Psoas muscle (tissue), 8 donors: ENCODE results near the gene SAMD4A. TPM values are rescaled to one million over a fixed set of nuclear protein-coding genes. Genes with fewer than 3 reads are reported as not detected.

Experiments
- ATAC-seq, 4 donors: fragments of 200-7000 bp; cut with Tn5 transposase; one replicate each; pipeline ENCODE4 v1.9.1; 2020; ENCODE audit warnings: moderate library complexity in 3 of 4, mild to moderate bottlenecking in 2 of 4
- DNase-seq, 2 donors: peaks; one replicate each; pipeline ENCODE4 v3.0.0-alpha.2; 2020
- H3K27ac ChIP-seq: fragments of 200-600 bp; one replicate; pipeline ENCODE4 v1.8.0; 2022
- H3K27me3 ChIP-seq, 3 donors: fragments of 200-600 bp in 1 of 3; one replicate each; pipeline versions ENCODE4 v1.6.1 to v1.8.0; 2013 to 2022; ENCODE audit warnings: low read length in 2 of 3, mild to moderate bottlenecking in 2 of 3, moderate library complexity in 1 of 3; ENCODE audit not compliant: insufficient read depth in 3 of 3
- H3K36me3 ChIP-seq, 2 donors: fragments of 200-600 bp in 1 of 2; one replicate each; pipeline versions ENCODE4 v1.6.1 to v1.8.0; 2013 to 2022; ENCODE audit warnings: low read depth in 1 of 2, mild to moderate bottlenecking in 1 of 2, moderate library complexity in 1 of 2; ENCODE audit not compliant: insufficient read depth in 1 of 2
- H3K4me1 ChIP-seq: fragments of 200-600 bp; one replicate; pipeline ENCODE4 v1.8.0; 2022
- H3K4me3 ChIP-seq: fragments of 200-600 bp; one replicate; pipeline ENCODE4 v1.8.0; 2022; ENCODE audit warnings: mild to moderate bottlenecking
- H3K9me3 ChIP-seq: fragments of 200-600 bp; one replicate; pipeline ENCODE4 v1.8.0; 2022
- WGBS, 3 donors: extraction: QIAGEN DNeasy Blood & Tissue Kit; methylation state at CpG; one replicate each; pipeline versions ENCODE4 v1.1.6 to v1.1.7; 2013; 5-methylcytosine and 5-hydroxymethylcytosine counted together
- intact Hi-C, 2 donors: fragments of 100-400 bp; cut with DNase I; formaldehyde crosslinking; loops; one replicate each; pipeline versions ENCODE4 v1.11.0 to v1.14.2; 2022
- polyA plus RNA-seq, 3 donors: library from polyadenylated mRNA; stranded (reverse); fragments of 200-250 nt; gene quantifications; one replicate each; pipeline ENCODE4 v1.2.3, GENCODE V29; 2013
- total RNA-seq, 4 donors: library from RNA; stranded (reverse); fragmentation: NEBNext Ultra II Directional in 2 of 4; extraction: Animal tissue kit (Norgen Biotek cat#: 25700) in 2 of 4; gene quantifications; one replicate each; pipeline versions ENCODE4 v1.2.1 to v1.2.4, GENCODE V29; 2021 to 2023
- TF ChIP-seq, protein P1 (sequence below): fragments of 200-600 bp; IDR thresholded peaks from one replicate; pipeline ENCODE4 v1.8.0; 2022; ENCODE audit warnings: antibody characterized with exemption
- donor health status: healthy with polysubstance abuse.
- donor health status: DM: no; HTN: no; CAD: no; lungs with moderate emphysema.
- donor health status: Bipolar disorder and iron deficiency.
- donor health status: healthy.
- donor health status: DM: yes; HTN: yes; CAD: no.
- donor health status: DM: no; HTN: no; CAD: no.
- donor health status: DM: no; HTN: no; CAD: no.
- donor health status: DM: yes; HTN: yes; CAD: no.

SAMD4A gene
- total and polyA plus RNA-seq, 7 donors: 9.6 to 139 (median 67.9) TPM

DNA sequence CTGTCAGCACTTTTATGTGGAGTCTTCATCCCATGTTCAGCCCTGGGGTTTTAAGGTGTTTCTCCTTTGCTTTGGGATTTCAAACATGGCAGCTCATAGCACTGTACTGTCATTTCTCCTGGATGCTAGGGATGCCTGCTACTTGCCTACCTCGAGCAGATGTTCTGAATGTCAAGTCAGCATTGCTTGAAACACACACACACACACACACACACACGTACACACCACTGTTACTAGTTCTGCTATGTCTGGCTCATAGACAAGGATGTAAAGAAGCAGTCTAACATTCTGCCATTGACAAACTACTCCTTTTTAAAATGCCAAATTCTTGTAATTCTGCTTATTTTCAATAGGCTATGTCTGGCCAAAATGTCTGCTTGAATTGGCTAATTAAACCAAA is 72.7 kb downstream of the SAMD4A start:
- WGBS, 3 donors: 29 to 51% (median 42%) methylated on average over 2 of the region's 2 CpGs
- H3K4me3 ChIP-seq: no peak overlapping the region
- intact Hi-C loops: no loop called here
- H3K27ac ChIP-seq: no peak overlapping the region
- peaks cover 32% of the 10 kb centered on the region for H3K4me1 ChIP-seq
- ATAC-seq: no peak
- H3K36me3 ChIP-seq: no peaks in the 10 kb centered on the region
- no peak for DNase-seq
- no peaks in the 10 kb centered on the region for H3K27me3 ChIP-seq
- TF ChIP-seq, protein P1, sequence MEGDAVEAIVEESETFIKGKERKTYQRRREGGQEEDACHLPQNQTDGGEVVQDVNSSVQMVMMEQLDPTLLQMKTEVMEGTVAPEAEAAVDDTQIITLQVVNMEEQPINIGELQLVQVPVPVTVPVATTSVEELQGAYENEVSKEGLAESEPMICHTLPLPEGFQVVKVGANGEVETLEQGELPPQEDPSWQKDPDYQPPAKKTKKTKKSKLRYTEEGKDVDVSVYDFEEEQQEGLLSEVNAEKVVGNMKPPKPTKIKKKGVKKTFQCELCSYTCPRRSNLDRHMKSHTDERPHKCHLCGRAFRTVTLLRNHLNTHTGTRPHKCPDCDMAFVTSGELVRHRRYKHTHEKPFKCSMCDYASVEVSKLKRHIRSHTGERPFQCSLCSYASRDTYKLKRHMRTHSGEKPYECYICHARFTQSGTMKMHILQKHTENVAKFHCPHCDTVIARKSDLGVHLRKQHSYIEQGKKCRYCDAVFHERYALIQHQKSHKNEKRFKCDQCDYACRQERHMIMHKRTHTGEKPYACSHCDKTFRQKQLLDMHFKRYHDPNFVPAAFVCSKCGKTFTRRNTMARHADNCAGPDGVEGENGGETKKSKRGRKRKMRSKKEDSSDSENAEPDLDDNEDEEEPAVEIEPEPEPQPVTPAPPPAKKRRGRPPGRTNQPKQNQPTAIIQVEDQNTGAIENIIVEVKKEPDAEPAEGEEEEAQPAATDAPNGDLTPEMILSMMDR: no peak
- no peaks in the 10 kb centered on the region for H3K9me3 ChIP-seq

DNA sequence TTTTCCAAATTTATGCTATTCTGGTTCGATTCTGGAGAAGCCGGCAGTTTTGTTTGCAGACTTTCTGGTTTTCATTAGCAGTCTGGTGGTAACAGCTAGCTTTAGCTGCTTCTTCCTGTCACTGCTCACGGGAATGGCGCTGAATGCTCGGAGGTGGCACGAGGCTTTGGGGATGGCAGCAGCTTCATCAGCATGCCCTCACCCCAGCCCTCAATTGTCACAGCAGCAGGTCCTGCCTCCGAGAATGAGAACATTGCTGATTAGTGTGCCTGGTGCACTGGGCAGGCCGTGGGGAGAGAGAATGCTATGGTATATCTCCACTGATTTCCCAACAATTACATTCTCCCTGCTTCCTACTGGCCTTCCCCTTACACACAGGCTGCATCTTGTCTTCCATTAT is 73.6 kb downstream of the SAMD4A start:
- Histone ChIP-seq H3K27me3 (no peaks in the 10 kb centered on the region), H3K4me1 (peaks cover 34% of the 10 kb centered on the region), H3K36me3 (no peaks in the 10 kb centered on the region), H3K27ac (no peak overlapping the region), H3K9me3 (no peaks in the 10 kb centered on the region), H3K4me3 (no peak overlapping the region)
- TF ChIP-seq, protein P1: no peak
- DNase-seq (no peak), ATAC-seq (no peak)
- 82 to 87% (median 83%) methylated on average over 8 of the region's 8 CpGs for WGBS, 3 donors
- intact Hi-C loops: no loop called here

DNA sequence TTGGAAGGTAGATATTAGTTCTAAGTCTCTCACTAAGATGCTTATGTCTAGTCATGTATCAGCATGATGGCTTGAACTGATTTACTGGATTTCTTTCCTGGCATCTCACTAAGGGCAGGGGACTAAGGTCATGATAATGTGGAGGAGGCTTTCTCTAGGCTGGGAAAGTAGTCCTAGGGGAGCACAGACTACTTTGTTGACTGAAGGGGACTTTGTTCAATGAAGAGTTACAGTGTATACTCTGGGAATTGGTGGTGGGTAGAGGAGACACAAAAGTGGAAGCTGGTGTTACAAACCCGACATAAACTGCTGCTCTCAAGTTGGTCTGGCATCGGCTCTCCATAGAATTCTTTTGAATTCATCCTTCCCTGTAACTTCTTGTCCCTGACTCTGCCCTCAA is 75.2 kb downstream of the SAMD4A start:
- WGBS, 3 donors: 62 to 69% (median 64%) methylated on average over 2 of the region's 2 CpGs
- Histone ChIP-seq H3K36me3 (no peaks in the 10 kb centered on the region), H3K27ac (no peak overlapping the region), H3K9me3 (no peaks in the 10 kb centered on the region), H3K4me1 (peaks cover 40% of the 10 kb centered on the region), H3K27me3 (no peaks in the 10 kb centered on the region), H3K4me3 (no peak overlapping the region)
- intact Hi-C loops: no loop called here
- TF ChIP-seq, protein P1: no peak
- ATAC-seq: no peak
- no peak for DNase-seq

DNA sequence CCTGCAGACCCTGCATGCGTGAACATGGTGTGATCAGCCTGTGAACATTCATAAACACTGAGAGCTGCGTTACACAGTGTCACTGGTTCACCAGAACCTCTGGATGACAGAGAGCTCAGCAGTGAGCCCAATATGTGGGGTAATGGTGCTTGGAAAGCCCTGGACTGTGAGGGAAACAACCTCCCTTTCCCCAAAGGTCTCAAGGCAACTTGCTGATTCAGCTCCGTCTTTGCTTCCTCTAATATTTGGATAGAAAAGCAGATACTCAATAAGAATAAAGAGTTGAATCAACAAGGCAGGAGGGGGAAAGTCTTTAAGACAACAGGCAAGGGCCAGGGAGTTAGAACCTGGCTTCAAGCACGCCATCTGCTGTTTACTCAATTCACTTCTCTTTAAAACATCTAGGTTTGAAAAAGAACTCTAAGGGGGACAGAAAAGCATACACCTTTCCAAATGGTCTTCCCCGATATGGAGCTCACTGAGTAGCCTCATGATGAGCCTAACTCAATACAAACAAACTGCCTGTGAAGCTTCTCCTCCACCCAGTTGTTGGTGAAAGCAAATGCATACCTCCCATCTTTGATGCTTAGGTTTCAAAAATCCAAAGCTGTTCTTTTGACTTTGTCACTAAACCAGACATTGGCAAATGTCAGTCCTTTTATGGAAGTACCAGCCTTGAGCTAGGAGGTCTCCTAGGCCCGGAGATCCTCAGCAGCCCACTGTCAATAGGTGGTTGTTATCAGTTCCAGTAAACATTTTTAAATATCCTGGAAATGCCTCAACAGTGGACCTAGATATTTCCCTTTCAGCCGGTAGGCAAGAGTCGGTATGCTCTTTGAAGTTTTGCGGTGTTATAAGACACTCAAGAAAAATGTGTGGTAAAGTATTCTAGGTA is 76.1 kb downstream of the SAMD4A start:
- Histone ChIP-seq H3K27ac (peak overlapping the region; percentile 47), H3K4me1 (peaks cover 34% of the 10 kb centered on the region), H3K27me3 (no peaks in the 10 kb centered on the region), H3K36me3 (no peaks in the 10 kb centered on the region), H3K4me3 (no peak overlapping the region), H3K9me3 (no peaks in the 10 kb centered on the region)
- WGBS, 3 donors: 81 to 83% (median 83%) methylated on average over 9 of the region's 9 CpGs
- intact Hi-C loops: no loop called here
- TF ChIP-seq, protein P1: no peak
- DNase-seq: no peak
- peak in 1 of 4 donors; percentile 25 for ATAC-seq
